H1 (cell line): ENCODE measurements around the gene C2orf72. TPM values are rescaled to one million over a fixed set of nuclear protein-coding genes. Genes with fewer than 3 reads are reported as not detected.

ENCODE experiments used
- CHD2 ChIP-seq: IDR thresholded peaks from 2 replicates; pipeline ENCODE4 v1.6.1; 2012; ENCODE audit warnings: low read length, improper control_type of control experiment
- CHD7 ChIP-seq: fragments of 300-600 bp; sonication (generic); IDR thresholded peaks from 2 replicates; pipeline ENCODE4 v1.7.1; 2012; ENCODE audit warnings: low read length, moderate library complexity, mild to moderate bottlenecking, inconsistent platforms; ENCODE audit not compliant: insufficient replicate concordance
- polyA plus RNA-seq, 7 experiments: library from polyadenylated mRNA; depleted of rRNA in 3 of 7; stranded (reverse) in 5 of 7; unstranded in 2 of 7; fragments of >200 nt in 5 of 7; fragments of 200-250 nt in 2 of 7; gene quantifications; 1 replicate in 5 of 7; 2 replicates in 1 of 7; 4 replicates in 1 of 7; pipeline versions ENCODE4 v1.2.1 to v1.2.3, GENCODE V29; 2011 to 2013; ENCODE audit warnings: missing spikeins in 2 of 7, mixed read lengths in 2 of 7
- total RNA-seq: library from RNA; stranded (reverse); fragmentation: NEBNext Ultra II Directional; extraction: Animal tissue kit (Norgen Biotek cat#: 25700); gene quantifications from 2 replicates; pipeline ENCODE4 v1.2.1, GENCODE V29; 2021

The C2orf72 gene
- total and polyA plus RNA-seq, 2 of the 8 experiments (the other 6 are each of a cell fraction or from before 2014, with no cell fraction given): 1.1 to 1.7 TPM

GRCh38 chr2:231053846-231054245, 16.5 kb downstream of the C2orf72 start (continued):
- TF ChIP-seq CHD7 (no peak), CHD2 (no peak)
